ENCODE measurements around the gene HMCES. TPM values are rescaled to one million over a fixed set of nuclear protein-coding genes. Genes with fewer than 3 reads are reported as not detected.

Gene HMCES
- total and polyA plus RNA-seq, 2 of the 13 experiments (the other 11 are each of a cell fraction or from before 2014, with no cell fraction given): 16.1 to 37.5 TPM

DNA sequence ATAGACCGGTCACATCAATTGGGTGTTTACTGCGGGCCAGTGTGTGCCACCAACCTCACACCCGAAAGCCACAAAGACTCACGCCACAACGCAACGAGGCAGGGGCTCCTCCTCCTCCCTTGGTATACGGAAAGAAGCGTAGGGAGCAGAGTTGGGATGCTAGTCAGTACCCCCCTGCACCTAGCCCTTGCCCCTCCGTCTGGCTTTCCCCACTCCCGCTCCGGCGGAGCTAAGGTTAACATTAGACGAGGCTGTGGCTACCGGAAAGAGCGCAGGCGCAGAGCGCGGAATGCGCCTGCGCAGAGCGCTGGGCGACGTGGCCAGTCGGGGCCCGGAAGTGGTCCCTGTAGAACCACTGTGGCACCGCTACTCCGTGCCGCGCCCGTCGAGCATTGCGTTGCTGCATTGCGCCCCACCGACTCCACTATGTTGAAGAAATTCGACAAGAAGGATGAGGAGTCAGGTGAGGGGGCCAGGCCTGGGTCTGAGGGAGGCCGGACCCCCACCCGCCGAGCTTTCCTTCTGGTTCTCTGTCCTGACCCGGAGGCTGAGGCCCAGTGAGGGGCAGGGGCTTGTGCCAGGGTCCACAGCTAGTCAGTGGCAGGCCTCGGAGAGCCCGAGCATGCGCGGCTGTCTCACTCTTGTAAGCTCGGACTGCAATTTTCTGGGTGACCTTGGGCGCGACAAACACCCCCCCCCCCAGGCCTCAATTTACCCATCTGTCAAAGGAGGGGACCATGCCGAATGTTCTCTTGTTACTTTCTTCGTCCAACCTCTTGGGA lies 29.2 kb upstream of the HMCES start, which contains the start of gene COPG1 (continued):
- TF ChIP-seq, protein P1, sequence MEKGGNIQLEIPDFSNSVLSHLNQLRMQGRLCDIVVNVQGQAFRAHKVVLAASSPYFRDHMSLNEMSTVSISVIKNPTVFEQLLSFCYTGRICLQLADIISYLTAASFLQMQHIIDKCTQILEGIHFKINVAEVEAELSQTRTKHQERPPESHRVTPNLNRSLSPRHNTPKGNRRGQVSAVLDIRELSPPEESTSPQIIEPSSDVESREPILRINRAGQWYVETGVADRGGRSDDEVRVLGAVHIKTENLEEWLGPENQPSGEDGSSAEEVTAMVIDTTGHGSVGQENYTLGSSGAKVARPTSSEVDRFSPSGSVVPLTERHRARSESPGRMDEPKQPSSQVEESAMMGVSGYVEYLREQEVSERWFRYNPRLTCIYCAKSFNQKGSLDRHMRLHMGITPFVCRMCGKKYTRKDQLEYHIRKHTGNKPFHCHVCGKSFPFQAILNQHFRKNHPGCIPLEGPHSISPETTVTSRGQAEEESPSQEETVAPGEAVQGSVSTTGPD (CRISPR knock-in tag; IDR thresholded peaks at IDR 0.05): peak; percentile 56; the same call in 1 of the 2 replicates
- TF ChIP-seq NFE2L1 (CRISPR knock-in tag; IDR thresholded peaks at IDR 0.05; ENCODE audit: borderline replicate concordance) (no peak), ZNF317 (CRISPR knock-in tag; IDR thresholded peaks at IDR 0.05) (peak; percentile 73), MED13 (CRISPR knock-in tag; IDR thresholded peaks at IDR 0.05) (peak; percentile 23; the same call in 1 of the 2 replicates), ZNF333 (CRISPR knock-in tag; IDR thresholded peaks at IDR 0.05; ENCODE audit: borderline replicate concordance) (0 out of 2 replicates have a peak, but pooled peaks have one; percentile 45), ZNF674 (CRISPR knock-in tag; IDR thresholded peaks at IDR 0.05; ENCODE audit: low read depth) (no peak), ZNF644 (CRISPR knock-in tag; IDR thresholded peaks at IDR 0.05; ENCODE audit: low read depth) (no peak), MTF2 (CRISPR knock-in tag; IDR thresholded peaks at IDR 0.05; ENCODE audit: borderline replicate concordance) (peak; percentile 31; the same call in 1 of the 2 replicates), TOE1 (CRISPR knock-in tag; IDR thresholded peaks at IDR 0.05) (no peak), U2AF1 (optimal IDR thresholded peaks at IDR 0.05; ENCODE audit: low read depth, low read length) (no peak), ZNF143 (CRISPR knock-in tag; IDR thresholded peaks at IDR 0.05) (peak; percentile 48; the same call in 1 of the 2 replicates), KAT8 (CRISPR knock-in tag; IDR thresholded peaks at IDR 0.05) (peak; percentile 95), BCL6 (CRISPR knock-in tag; IDR thresholded peaks at IDR 0.05) (peak; percentile 32), KLF15 (CRISPR knock-in tag; IDR thresholded peaks at IDR 0.05; ENCODE audit: borderline replicate concordance) (0 out of 2 replicates have a peak, but pooled peaks have one; percentile 25), ZNF138 (CRISPR knock-in tag; IDR thresholded peaks at IDR 0.05; ENCODE audit: low read depth) (peak; percentile 47; the same call in 1 of the 2 replicates)
- TF ChIP-seq, protein P2, sequence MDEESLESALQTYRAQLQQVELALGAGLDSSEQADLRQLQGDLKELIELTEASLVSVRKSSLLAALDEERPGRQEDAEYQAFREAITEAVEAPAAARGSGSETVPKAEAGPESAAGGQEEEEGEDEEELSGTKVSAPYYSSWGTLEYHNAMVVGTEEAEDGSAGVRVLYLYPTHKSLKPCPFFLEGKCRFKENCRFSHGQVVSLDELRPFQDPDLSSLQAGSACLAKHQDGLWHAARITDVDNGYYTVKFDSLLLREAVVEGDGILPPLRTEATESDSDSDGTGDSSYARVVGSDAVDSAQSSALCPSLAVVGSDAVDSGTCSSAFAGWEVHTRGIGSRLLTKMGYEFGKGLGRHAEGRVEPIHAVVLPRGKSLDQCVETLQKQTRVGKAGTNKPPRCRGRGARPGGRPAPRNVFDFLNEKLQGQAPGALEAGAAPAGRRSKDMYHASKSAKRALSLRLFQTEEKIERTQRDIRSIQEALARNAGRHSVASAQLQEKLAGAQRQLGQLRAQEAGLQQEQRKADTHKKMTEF (CRISPR knock-in tag; IDR thresholded peaks at IDR 0.05): peak; percentile 82
- TF ChIP-seq, protein P3, sequence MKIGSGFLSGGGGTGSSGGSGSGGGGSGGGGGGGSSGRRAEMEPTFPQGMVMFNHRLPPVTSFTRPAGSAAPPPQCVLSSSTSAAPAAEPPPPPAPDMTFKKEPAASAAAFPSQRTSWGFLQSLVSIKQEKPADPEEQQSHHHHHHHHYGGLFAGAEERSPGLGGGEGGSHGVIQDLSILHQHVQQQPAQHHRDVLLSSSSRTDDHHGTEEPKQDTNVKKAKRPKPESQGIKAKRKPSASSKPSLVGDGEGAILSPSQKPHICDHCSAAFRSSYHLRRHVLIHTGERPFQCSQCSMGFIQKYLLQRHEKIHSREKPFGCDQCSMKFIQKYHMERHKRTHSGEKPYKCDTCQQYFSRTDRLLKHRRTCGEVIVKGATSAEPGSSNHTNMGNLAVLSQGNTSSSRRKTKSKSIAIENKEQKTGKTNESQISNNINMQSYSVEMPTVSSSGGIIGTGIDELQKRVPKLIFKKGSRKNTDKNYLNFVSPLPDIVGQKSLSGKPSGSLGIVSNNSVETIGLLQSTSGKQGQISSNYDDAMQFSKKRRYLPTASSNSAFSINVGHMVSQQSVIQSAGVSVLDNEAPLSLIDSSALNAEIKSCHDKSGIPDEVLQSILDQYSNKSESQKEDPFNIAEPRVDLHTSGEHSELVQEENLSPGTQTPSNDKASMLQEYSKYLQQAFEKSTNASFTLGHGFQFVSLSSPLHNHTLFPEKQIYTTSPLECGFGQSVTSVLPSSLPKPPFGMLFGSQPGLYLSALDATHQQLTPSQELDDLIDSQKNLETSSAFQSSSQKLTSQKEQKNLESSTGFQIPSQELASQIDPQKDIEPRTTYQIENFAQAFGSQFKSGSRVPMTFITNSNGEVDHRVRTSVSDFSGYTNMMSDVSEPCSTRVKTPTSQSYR (CRISPR knock-in tag; IDR thresholded peaks at IDR 0.05; ENCODE audit: borderline replicate concordance): no peak
- TF ChIP-seq, protein P4, sequence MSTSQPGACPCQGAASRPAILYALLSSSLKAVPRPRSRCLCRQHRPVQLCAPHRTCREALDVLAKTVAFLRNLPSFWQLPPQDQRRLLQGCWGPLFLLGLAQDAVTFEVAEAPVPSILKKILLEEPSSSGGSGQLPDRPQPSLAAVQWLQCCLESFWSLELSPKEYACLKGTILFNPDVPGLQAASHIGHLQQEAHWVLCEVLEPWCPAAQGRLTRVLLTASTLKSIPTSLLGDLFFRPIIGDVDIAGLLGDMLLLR (CRISPR knock-in tag; IDR thresholded peaks at IDR 0.05): 0 out of 2 replicates have a peak, but pooled peaks have one; percentile 43
- TF ChIP-seq, protein P5, sequence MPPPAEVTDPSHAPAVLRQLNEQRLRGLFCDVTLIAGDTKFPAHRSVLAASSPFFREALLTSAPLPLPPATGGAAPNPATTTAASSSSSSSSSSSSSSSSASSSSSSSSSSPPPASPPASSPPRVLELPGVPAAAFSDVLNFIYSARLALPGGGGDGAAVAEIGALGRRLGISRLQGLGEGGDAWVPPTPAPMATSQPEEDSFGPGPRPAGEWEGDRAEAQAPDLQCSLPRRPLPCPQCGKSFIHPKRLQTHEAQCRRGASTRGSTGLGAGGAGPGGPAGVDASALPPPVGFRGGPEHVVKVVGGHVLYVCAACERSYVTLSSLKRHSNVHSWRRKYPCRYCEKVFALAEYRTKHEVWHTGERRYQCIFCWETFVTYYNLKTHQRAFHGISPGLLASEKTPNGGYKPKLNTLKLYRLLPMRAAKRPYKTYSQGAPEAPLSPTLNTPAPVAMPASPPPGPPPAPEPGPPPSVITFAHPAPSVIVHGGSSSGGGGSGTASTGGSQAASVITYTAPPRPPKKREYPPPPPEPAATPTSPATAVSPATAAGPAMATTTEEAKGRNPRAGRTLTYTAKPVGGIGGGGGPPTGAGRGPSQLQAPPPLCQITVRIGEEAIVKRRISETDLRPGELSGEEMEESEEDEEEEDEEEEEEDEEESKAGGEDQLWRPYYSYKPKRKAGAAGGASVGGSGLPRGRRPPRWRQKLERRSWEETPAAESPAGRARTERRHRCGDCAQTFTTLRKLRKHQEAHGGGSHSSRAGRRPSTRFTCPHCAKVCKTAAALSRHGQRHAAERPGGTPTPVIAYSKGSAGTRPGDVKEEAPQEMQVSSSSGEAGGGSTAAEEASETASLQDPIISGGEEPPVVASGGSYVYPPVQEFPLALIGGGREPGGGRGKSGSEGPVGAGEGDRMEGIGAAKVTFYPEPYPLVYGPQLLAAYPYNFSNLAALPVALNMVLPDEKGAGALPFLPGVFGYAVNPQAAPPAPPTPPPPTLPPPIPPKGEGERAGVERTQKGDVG (CRISPR knock-in tag; IDR thresholded peaks at IDR 0.05; ENCODE audit: borderline replicate concordance): no peak
